Measurements from ENCODE around the gene OPHN1. TPM values are rescaled to one million over a fixed set of nuclear protein-coding genes. Genes with fewer than 3 reads are reported as not detected.
"Not testable (repeated sequence)": the region's sequence is repeated elsewhere in the genome, so short reads cannot be mapped to it uniquely, and the experiment has no call there.

The OPHN1 gene
- total RNA-seq, 2 experiments from 2014 or later: 0.05 to 0.13 TPM

GRCh38 chrX:68417651-68418050 is 15.6 kb downstream of the OPHN1 start:
- ChIA-PET POLR2A (no interaction called here), CTCF (no interaction called here)
- Mint-ChIP-seq H3K27ac (no peak overlapping the region), H3K4me3 (no peak overlapping the region), H3K36me3 (ENCODE audit: low read depth) (no peaks in the 10 kb centered on the region), H3K27me3 (ENCODE audit: low read depth) (peaks cover 5% of the 10 kb centered on the region), H3K4me1 (ENCODE audit: low read depth) (peaks cover 3% of the 10 kb centered on the region), H3K9me3 (ENCODE audit: insufficient read depth) (no peaks in the 10 kb centered on the region)
- no peak for ATAC-seq
- DNase-seq: no peak

GRCh38 chrX:68416592-68416991 is 16.7 kb downstream of the OPHN1 start:
- Mint-ChIP-seq H3K36me3 (ENCODE audit: low read depth) (no peaks in the 10 kb centered on the region), H3K4me3 (no peak overlapping the region), H3K27ac (no peak overlapping the region), H3K27me3 (ENCODE audit: low read depth) (peaks cover 2% of the 10 kb centered on the region), H3K4me1 (ENCODE audit: low read depth) (peaks cover 3% of the 10 kb centered on the region), H3K9me3 (ENCODE audit: insufficient read depth) (no peaks in the 10 kb centered on the region)
- ATAC-seq (no peak), DNase-seq (no peak)
- CTCF ChIA-PET: no interaction called here
- POLR2A ChIA-PET: interaction anchor here (0.5 kb wide), 1 partner anchor 73 kb away, joined by 4 read pairs; no protein-coding TSS in a partner anchor

- no peak overlapping the region for H3K27ac Mint-ChIP-seq
- DNase-seq (no peak), ATAC-seq (no peak)
- no peaks in the 10 kb centered on the region for H3K27me3 Mint-ChIP-seq (ENCODE audit: low read depth)
- no peak overlapping the region for H3K4me3 Mint-ChIP-seq
- peaks cover 3% of the 10 kb centered on the region for H3K4me1 Mint-ChIP-seq (ENCODE audit: low read depth)
- H3K9me3 Mint-ChIP-seq (ENCODE audit: insufficient read depth): no peaks in the 10 kb centered on the region
- H3K36me3 Mint-ChIP-seq (ENCODE audit: low read depth): no peaks in the 10 kb centered on the region
- ChIA-PET CTCF (no interaction called here), POLR2A (interaction anchor here (0.6 kb wide), 1 partner anchor 200 kb away, joined by 3 read pairs; no protein-coding TSS in a partner anchor)
These were observed 18.0 kb downstream of the OPHN1 start for GRCh38 chrX:68415316-68415715.

- Mint-ChIP-seq H3K27ac (no peak overlapping the region), H3K4me1 (ENCODE audit: low read depth) (no peaks in the 10 kb centered on the region), H3K27me3 (ENCODE audit: low read depth) (no peaks in the 10 kb centered on the region), H3K36me3 (ENCODE audit: low read depth) (no peaks in the 10 kb centered on the region), H3K9me3 (ENCODE audit: insufficient read depth) (no peaks in the 10 kb centered on the region), H3K4me3 (no peak overlapping the region)
- ATAC-seq: no peak
- ChIA-PET CTCF (no interaction called here), POLR2A (no interaction called here)
- DNase-seq: no peak
These were observed 20.0 kb downstream of the OPHN1 start for GRCh38 chrX:68413254-68413653.

- DNase-seq (no peak), ATAC-seq (no peak)
- H3K4me3 Mint-ChIP-seq: no peak overlapping the region
- H3K27me3 Mint-ChIP-seq (ENCODE audit: low read depth): no peaks in the 10 kb centered on the region
- no peak overlapping the region for H3K27ac Mint-ChIP-seq
- H3K9me3 Mint-ChIP-seq (ENCODE audit: insufficient read depth): no peaks in the 10 kb centered on the region
- H3K36me3 Mint-ChIP-seq (ENCODE audit: low read depth): no peaks in the 10 kb centered on the region
- ChIA-PET POLR2A (no interaction called here), CTCF (no interaction called here)
- no peaks in the 10 kb centered on the region for H3K4me1 Mint-ChIP-seq (ENCODE audit: low read depth)
These were observed 21.6 kb downstream of the OPHN1 start for GRCh38 chrX:68411729-68412128.

GRCh38 chrX:68409194-68409593 is 24.1 kb downstream of the OPHN1 start:
- ChIA-PET POLR2A (no interaction called here), CTCF (no interaction called here)
- no peaks in the 10 kb centered on the region for H3K36me3 Mint-ChIP-seq (ENCODE audit: low read depth)
- no peaks in the 10 kb centered on the region for H3K9me3 Mint-ChIP-seq (ENCODE audit: insufficient read depth)
- no peaks in the 10 kb centered on the region for H3K27me3 Mint-ChIP-seq (ENCODE audit: low read depth)
- ATAC-seq (no peak), DNase-seq (no peak)
- no peak overlapping the region for H3K4me3 Mint-ChIP-seq
- H3K4me1 Mint-ChIP-seq (ENCODE audit: low read depth): no peaks in the 10 kb centered on the region
- no peak overlapping the region for H3K27ac Mint-ChIP-seq

- CTCF ChIA-PET: no interaction called here
These were observed 29.8 kb downstream of the OPHN1 start for GRCh38 chrX:68403522-68403921.

GRCh38 chrX:68403038-68403437 is 30.3 kb downstream of the OPHN1 start:
- H3K9me3 Mint-ChIP-seq (ENCODE audit: insufficient read depth): no peaks in the 10 kb centered on the region
- H3K36me3 Mint-ChIP-seq (ENCODE audit: low read depth): no peaks in the 10 kb centered on the region
- CTCF ChIA-PET: no interaction called here
- peaks cover 2% of the 10 kb centered on the region for H3K27me3 Mint-ChIP-seq (ENCODE audit: low read depth)
- no peak overlapping the region for H3K27ac Mint-ChIP-seq
- POLR2A ChIA-PET: no interaction called here
- ATAC-seq (no peak), DNase-seq (no peak)
- no peaks in the 10 kb centered on the region for H3K4me1 Mint-ChIP-seq (ENCODE audit: low read depth)
- no peak overlapping the region for H3K4me3 Mint-ChIP-seq

More at GRCh38 chrX:68403522-68403921, 29.8 kb downstream of the OPHN1 start:
- Mint-ChIP-seq H3K9me3 (ENCODE audit: insufficient read depth) (no peaks in the 10 kb centered on the region), H3K4me1 (ENCODE audit: low read depth) (no peaks in the 10 kb centered on the region), H3K36me3 (ENCODE audit: low read depth) (no peaks in the 10 kb centered on the region), H3K27me3 (ENCODE audit: low read depth) (peaks cover 2% of the 10 kb centered on the region), H3K4me3 (no peak overlapping the region), H3K27ac (no peak overlapping the region)
- ATAC-seq: no peak
- DNase-seq: no peak
- POLR2A ChIA-PET: no interaction called here

GRCh38 chrX:68402094-68402493 is 31.2 kb downstream of the OPHN1 start:
- H3K4me3 Mint-ChIP-seq: no peak overlapping the region
- H3K27me3 Mint-ChIP-seq (ENCODE audit: low read depth): peaks cover 2% of the 10 kb centered on the region
- no peaks in the 10 kb centered on the region for H3K36me3 Mint-ChIP-seq (ENCODE audit: low read depth)
- no peak for DNase-seq
- CTCF ChIA-PET: no interaction called here
- no peaks in the 10 kb centered on the region for H3K4me1 Mint-ChIP-seq (ENCODE audit: low read depth)
- H3K27ac Mint-ChIP-seq: no peak overlapping the region
- no peaks in the 10 kb centered on the region for H3K9me3 Mint-ChIP-seq (ENCODE audit: insufficient read depth)
- POLR2A ChIA-PET: no interaction called here
- ATAC-seq: no peak

- no peaks in the 10 kb centered on the region for H3K36me3 Mint-ChIP-seq (ENCODE audit: low read depth)
- no peaks in the 10 kb centered on the region for H3K4me1 Mint-ChIP-seq (ENCODE audit: low read depth)
- ChIA-PET CTCF (no interaction called here), POLR2A (no interaction called here)
- H3K27me3 Mint-ChIP-seq (ENCODE audit: low read depth): no peaks in the 10 kb centered on the region
- no peaks in the 10 kb centered on the region for H3K9me3 Mint-ChIP-seq (ENCODE audit: insufficient read depth)
- DNase-seq: no peak
- no peak overlapping the region for H3K4me3 Mint-ChIP-seq
- H3K27ac Mint-ChIP-seq: no peak overlapping the region
- no peak for ATAC-seq
These were observed 35.0 kb downstream of the OPHN1 start for GRCh38 chrX:68398291-68398690.

GRCh38 chrX:68396953-68397352 is 36.3 kb downstream of the OPHN1 start:
- H3K4me3 Mint-ChIP-seq: no peak overlapping the region
- DNase-seq (no peak), ATAC-seq (no peak)
- H3K27me3 Mint-ChIP-seq (ENCODE audit: low read depth): no peaks in the 10 kb centered on the region
- H3K4me1 Mint-ChIP-seq (ENCODE audit: low read depth): no peaks in the 10 kb centered on the region
- H3K27ac Mint-ChIP-seq: no peak overlapping the region
- POLR2A ChIA-PET: no interaction called here
- H3K36me3 Mint-ChIP-seq (ENCODE audit: low read depth): no peaks in the 10 kb centered on the region
- CTCF ChIA-PET: no interaction called here
- no peaks in the 10 kb centered on the region for H3K9me3 Mint-ChIP-seq (ENCODE audit: insufficient read depth)

GRCh38 chrX:68389419-68389960 is 43.8 kb downstream of the OPHN1 start:
- H3K4me3 Mint-ChIP-seq; CTCF ChIA-PET; DNase-seq; H3K9me3 Mint-ChIP-seq (ENCODE audit: insufficient read depth); H3K36me3 Mint-ChIP-seq (ENCODE audit: low read depth); ATAC-seq; POLR2A ChIA-PET; H3K27me3 Mint-ChIP-seq (ENCODE audit: low read depth); H3K27ac Mint-ChIP-seq; H3K4me1 Mint-ChIP-seq (ENCODE audit: low read depth): not testable (repeated sequence)

GRCh38 chrX:68387776-68388175 is 45.5 kb downstream of the OPHN1 start:
- Mint-ChIP-seq H3K27ac (no peak overlapping the region), H3K36me3 (ENCODE audit: low read depth) (no peaks in the 10 kb centered on the region), H3K4me3 (no peak overlapping the region), H3K4me1 (ENCODE audit: low read depth) (no peaks in the 10 kb centered on the region), H3K27me3 (ENCODE audit: low read depth) (peaks cover 3% of the 10 kb centered on the region), H3K9me3 (ENCODE audit: insufficient read depth) (no peaks in the 10 kb centered on the region)
- no peak for DNase-seq
- ChIA-PET POLR2A (no interaction called here), CTCF (no interaction called here)
- ATAC-seq: no peak

Measured in activated CD8-positive, alpha-beta T cell treated with anti-CD3 and anti-CD28 coated beads, Interleukin-2, amount 10 ng/mL, durations not matched to agents 7 days and 5 days (primary cell).